ENCODE data around the gene G6PC1.

GRCh38 chr17:42917236-42917603 is 16.6 kb downstream of the G6PC1 start:
- TF ChIP-seq CTCF (IDR thresholded peaks at IDR 0.05; ENCODE audit: poor library complexity, severe bottlenecking) (no peak), RAD21 (conservative IDR thresholded peaks at IDR 0.05) (no peak), EZH2 (IDR thresholded peaks at IDR 0.05; ENCODE audit: borderline replicate concordance, insufficient read depth, low read length, poor library complexity, severe bottlenecking) (no peak), POLR2AphosphoS5 (IDR thresholded peaks at IDR 0.05) (no peak), TAF1 (IDR thresholded peaks at IDR 0.05; ENCODE audit: low read depth) (no peak)
- TF ChIP-seq, protein P1, sequence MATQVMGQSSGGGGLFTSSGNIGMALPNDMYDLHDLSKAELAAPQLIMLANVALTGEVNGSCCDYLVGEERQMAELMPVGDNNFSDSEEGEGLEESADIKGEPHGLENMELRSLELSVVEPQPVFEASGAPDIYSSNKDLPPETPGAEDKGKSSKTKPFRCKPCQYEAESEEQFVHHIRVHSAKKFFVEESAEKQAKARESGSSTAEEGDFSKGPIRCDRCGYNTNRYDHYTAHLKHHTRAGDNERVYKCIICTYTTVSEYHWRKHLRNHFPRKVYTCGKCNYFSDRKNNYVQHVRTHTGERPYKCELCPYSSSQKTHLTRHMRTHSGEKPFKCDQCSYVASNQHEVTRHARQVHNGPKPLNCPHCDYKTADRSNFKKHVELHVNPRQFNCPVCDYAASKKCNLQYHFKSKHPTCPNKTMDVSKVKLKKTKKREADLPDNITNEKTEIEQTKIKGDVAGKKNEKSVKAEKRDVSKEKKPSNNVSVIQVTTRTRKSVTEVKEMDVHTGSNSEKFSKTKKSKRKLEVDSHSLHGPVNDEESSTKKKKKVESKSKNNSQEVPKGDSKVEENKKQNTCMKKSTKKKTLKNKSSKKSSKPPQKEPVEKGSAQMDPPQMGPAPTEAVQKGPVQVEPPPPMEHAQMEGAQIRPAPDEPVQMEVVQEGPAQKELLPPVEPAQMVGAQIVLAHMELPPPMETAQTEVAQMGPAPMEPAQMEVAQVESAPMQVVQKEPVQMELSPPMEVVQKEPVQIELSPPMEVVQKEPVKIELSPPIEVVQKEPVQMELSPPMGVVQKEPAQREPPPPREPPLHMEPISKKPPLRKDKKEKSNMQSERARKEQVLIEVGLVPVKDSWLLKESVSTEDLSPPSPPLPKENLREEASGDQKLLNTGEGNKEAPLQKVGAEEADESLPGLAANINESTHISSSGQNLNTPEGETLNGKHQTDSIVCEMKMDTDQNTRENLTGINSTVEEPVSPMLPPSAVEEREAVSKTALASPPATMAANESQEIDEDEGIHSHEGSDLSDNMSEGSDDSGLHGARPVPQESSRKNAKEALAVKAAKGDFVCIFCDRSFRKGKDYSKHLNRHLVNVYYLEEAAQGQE (IDR thresholded peaks at IDR 0.05; ENCODE audit: borderline replicate concordance) = no peak
